Stimulated activated CD4-positive, alpha-beta T cell treated with anti-CD3 and anti-CD28 coated beads, TNF-alpha, amount 100 ng/mL, for 4 hours (primary cell): ENCODE results near the gene SAMD8.
A peak's percentile ranks its signal among the peaks of the same experiment; 100 is the strongest.

Experiments used
- DNase-seq, 3 experiments: peaks; one replicate each; pipeline ENCODE4 v3.0.0-alpha.2; 2020; ENCODE audit warnings: low read depth in 3 of 3

The SAMD8 gene

DNA sequence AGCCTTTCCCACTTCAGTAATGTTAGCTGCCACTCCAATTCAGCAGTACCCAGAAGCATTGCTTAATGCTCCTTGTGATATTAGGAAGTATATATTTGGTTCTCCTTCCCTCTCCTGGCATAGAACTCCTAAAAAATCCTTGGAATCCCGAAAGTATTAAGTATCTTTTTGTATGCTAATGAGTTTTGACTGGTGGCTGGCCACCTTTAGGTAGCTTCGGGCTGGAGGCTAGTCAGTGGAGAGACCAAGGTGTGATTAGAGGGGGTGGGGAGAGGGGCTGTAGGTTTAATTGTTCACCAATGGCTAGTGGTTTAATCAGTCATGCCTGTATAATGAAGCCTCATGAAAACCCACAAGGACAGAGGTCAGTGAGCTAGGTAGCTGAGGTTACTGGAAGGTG is 112.1 kb downstream of the SAMD8 start:
- DNase-seq = no peak

DNA sequence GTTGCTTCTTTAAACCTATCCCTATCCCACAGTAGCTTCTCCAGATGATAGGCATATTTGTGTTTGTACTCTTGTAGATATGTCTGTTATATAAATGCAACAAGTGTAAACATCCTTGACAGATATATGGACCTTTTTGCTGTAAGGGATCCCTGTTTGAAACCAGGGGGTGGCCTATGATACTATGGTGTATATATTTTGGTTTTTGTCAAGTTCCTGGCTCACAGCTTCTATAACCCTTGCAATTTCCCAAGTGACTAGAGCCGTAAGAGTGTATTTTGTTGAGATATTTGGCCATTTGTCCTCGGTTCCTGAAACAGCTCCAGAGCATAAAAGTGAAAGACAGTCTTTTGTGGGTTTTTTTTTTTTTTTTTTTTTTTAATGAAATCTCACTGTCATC is 114.6 kb downstream of the SAMD8 start:
- no peak for DNase-seq

DNA sequence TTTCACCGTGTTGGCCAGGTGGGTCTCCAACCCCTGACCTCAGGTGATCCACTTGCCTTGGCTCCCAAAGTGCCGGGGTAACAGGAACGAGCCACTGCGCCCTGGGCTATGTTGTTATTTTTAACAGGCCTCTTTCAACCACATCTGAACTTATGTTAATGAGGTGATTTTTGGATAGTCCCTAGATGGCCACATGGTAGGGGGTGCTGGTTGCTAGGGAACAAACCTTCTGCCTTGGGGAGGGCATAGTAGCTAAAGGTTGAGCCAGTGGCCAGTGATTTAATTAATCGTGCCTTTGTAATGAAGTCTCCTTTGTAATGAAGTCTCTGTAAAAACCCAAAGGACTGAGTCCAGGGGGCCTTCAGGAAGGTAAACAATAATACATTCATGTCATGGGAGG is 115.2 kb downstream of the SAMD8 start:
- no peak for DNase-seq

GRCh38 chr10:75228278-75228677 is 116.8 kb downstream of the SAMD8 start:
- no peak for DNase-seq

GRCh38 chr10:75228834-75229233 is 117.4 kb downstream of the SAMD8 start:
- no peak for DNase-seq

- DNase-seq = no peak
Observed at GRCh38 chr10:75229971-75230370, 118.5 kb downstream of the SAMD8 start.

DNA sequence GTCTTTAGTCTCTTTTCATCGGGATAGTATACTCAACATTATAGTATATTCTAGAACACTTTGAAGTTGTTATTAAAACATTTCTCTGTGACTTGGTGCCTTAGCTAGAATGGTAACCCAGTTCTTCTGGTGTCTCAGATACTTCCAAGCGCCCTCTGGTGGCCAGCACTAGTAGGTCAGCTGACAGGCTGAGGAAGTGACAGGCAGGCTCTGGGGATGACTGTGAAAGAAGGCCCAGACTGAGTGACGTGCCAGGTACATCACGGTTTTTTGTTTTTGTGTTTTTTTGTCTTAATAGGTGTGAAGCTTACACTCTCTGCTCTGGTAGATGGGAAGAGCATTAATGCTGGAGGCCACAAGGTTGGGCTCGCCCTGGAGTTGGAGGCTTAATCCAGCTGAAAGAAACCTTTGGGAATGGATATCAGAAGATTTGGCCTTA is 119.2 kb downstream of the SAMD8 start:
- peak; percentile 81 to 89 (median 87) for DNase-seq
